ENCODE results near the gene SCN2A. TPM values are rescaled to one million over a fixed set of nuclear protein-coding genes. Genes with fewer than 3 reads are reported as not detected.

SCN2A gene
- polyA plus RNA-seq, 1 donor from 2014 or later = 0.06 TPM

DNA sequence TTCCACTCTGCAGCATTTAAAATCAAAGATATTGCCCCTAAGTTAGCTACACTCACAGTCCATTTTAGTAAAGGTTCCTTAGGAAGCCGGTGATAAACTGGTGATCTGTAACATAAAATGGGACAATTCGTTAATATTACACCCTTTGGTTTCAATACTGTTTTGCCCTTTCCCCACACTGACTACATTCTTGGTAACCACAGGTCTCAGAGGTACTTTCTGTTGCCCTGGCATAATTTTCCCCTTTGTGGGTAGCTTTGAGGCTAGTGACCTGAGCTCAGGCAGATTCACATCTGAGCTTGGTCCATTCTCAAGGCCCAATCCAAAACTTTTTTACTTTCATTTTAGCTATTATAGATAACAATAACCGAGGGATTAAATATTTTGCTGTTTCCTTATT, 197.3 kb downstream of the SCN2A start:
- no peak overlapping the region for H3K4me3 Mint-ChIP-seq
- H3K9me3 Mint-ChIP-seq = no peaks in the 10 kb centered on the region
- H3K27ac Mint-ChIP-seq = no peak overlapping the region

DNA sequence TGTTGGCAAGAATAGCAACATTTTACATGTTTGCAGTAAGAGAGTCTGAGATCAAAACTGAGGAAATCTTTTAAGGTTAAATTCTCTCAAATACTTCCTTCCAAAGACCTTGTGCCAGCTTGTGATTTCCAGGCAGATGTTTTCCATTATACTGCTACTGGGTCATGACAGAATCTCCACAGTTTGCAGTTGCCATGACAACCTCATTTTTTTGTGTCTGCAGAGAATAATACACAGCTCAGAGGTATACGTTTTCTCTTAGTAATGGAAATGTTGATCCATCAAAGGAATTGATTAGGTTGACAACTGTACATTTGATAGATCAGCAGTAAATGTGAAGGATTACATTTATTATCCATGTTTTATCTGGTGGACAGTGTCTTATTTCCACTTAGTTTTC, 201.2 kb downstream of the SCN2A start:
- no peak overlapping the region for H3K27ac Mint-ChIP-seq
- peaks cover 2% of the 10 kb centered on the region for H3K27me3 Mint-ChIP-seq
- H3K4me3 Mint-ChIP-seq = no peak overlapping the region
- H3K4me1 Mint-ChIP-seq = peaks cover 0 to 1% (median 0%) of the 10 kb centered on the region in 3 donors
- no peaks in the 10 kb centered on the region for H3K36me3 Mint-ChIP-seq
- no peaks in the 10 kb centered on the region for H3K9me3 Mint-ChIP-seq

More for the DNA sequence above, 197.3 kb downstream of the SCN2A start:
- no peaks in the 10 kb centered on the region for H3K4me1 Mint-ChIP-seq
- H3K36me3 Mint-ChIP-seq = no peaks in the 10 kb centered on the region
- peaks cover 2% of the 10 kb centered on the region for H3K27me3 Mint-ChIP-seq

Other genes with a start within 250 kb of the SCN2A start
- 0.85 TPM for gene SCN3A, start 35.4 kb upstream of the SCN2A start, polyA plus RNA-seq
- gene CSRNP3, start 230.3 kb downstream of the SCN2A start, polyA plus RNA-seq = not detected

Data from IgD-negative memory B cell (primary cell).